HFFc6 (cell line): ENCODE measurements around the gene ATP6V1E1. TPM values are rescaled to one million over a fixed set of nuclear protein-coding genes. Genes with fewer than 3 reads are reported as not detected.
"Not testable (repeated sequence)": the region's sequence is repeated elsewhere in the genome, so short reads cannot be mapped to it uniquely, and the experiment has no call there.

Experiments used
- DNase-seq: peaks from one replicate; pipeline ENCODE4 v3.0.0-alpha.2; 2018
- H3K27ac Mint-ChIP-seq: 2 replicates; pipeline ENCODE4 v1.8.0; 2020; ENCODE audit warnings: mild to moderate bottlenecking, mixed read lengths
- H3K27me3 Mint-ChIP-seq: 2 replicates; pipeline ENCODE4 v1.8.0; 2021; ENCODE audit warnings: mild to moderate bottlenecking, moderate library complexity, mixed read lengths; ENCODE audit not compliant: insufficient read depth
- H3K36me3 Mint-ChIP-seq: 2 replicates; pipeline ENCODE4 v1.8.0; 2021; ENCODE audit warnings: low read depth, mixed read lengths
- H3K4me1 Mint-ChIP-seq: 2 replicates; pipeline ENCODE4 v1.8.0; 2020; ENCODE audit warnings: low read depth, mixed read lengths
- H3K4me3 Mint-ChIP-seq: 2 replicates; pipeline ENCODE4 v1.8.0; 2020; ENCODE audit warnings: mild to moderate bottlenecking, moderate library complexity, mixed read lengths
- H3K9me3 Mint-ChIP-seq: 2 replicates; pipeline ENCODE4 v1.8.0; 2020; ENCODE audit warnings: mild to moderate bottlenecking, mixed read lengths
- total RNA-seq, 6 experiments: library from RNA; stranded (reverse); fragmentation: NEBNext Ultra II Directional; extraction: Animal tissue kit (Norgen Biotek cat#: 25700); gene quantifications; 2 replicates in 1 of 6; 3 replicates in 5 of 6; pipeline ENCODE4 v1.2.3, GENCODE V29; 2021
- TF ChIP-seq, protein P1 (sequence below): fragments of 200-600 bp; sonication (generic); IDR thresholded peaks from 2 replicates; pipeline ENCODE4 v1.5.0; 2021; ENCODE audit warnings: antibody characterized with exemption, mild to moderate bottlenecking

The ATP6V1E1 gene
- total RNA-seq, 6 experiments from 2014 or later, result 156 to 194 (median 168) TPM

DNA sequence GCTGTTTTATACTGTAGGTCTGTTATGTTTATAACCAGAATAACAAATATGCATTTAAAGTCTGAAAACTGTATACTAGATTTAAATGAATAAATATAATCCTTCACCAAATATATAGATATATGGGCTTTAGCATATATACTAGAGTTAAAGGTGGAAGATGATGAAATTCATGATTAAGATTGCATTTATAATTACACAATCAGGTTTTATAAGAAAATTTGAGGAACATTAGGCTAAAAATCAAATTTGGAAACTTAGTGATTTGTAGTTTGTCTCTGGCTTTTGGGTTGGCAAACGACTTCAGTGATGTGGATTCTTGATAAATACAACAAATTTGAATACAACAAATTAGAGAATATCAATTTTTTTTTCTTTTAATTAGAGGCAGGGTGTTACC is 20.0 kb upstream of the ATP6V1E1 start:
- no peaks in the 10 kb centered on the region for H3K9me3 Mint-ChIP-seq
- DNase-seq, result no peak
- H3K4me1 Mint-ChIP-seq, result no peaks in the 10 kb centered on the region
- no peak overlapping the region for H3K4me3 Mint-ChIP-seq
- TF ChIP-seq, protein P1, sequence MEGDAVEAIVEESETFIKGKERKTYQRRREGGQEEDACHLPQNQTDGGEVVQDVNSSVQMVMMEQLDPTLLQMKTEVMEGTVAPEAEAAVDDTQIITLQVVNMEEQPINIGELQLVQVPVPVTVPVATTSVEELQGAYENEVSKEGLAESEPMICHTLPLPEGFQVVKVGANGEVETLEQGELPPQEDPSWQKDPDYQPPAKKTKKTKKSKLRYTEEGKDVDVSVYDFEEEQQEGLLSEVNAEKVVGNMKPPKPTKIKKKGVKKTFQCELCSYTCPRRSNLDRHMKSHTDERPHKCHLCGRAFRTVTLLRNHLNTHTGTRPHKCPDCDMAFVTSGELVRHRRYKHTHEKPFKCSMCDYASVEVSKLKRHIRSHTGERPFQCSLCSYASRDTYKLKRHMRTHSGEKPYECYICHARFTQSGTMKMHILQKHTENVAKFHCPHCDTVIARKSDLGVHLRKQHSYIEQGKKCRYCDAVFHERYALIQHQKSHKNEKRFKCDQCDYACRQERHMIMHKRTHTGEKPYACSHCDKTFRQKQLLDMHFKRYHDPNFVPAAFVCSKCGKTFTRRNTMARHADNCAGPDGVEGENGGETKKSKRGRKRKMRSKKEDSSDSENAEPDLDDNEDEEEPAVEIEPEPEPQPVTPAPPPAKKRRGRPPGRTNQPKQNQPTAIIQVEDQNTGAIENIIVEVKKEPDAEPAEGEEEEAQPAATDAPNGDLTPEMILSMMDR, result no peak
- H3K27me3 Mint-ChIP-seq, result no peaks in the 10 kb centered on the region; the same call in 1 of the 2 replicates
- H3K27ac Mint-ChIP-seq, result no peak overlapping the region
- peaks cover 5% of the 10 kb centered on the region; the same call in 1 of the 2 replicates for H3K36me3 Mint-ChIP-seq

DNA sequence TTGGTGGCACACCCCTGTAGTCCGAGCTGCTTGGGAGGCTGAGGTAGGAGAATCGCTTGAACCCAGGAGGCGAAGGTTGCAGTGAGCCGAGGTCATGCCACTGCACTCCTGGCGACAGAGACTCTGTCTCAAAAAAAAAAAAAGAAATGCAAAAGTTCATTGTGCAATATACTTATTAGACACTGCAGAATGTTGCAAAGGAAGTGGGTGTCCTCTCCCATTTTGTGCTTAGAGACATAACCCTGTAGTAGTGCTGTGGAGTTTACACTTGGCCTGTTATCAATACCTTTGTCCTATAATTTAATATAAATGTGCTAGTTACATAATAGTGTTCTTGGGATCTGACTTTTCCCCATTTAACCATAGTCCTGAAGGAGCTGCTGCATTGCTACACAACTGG is 19.4 kb upstream of the ATP6V1E1 start:
- no peak for DNase-seq
- Mint-ChIP-seq H3K4me1 (peaks cover under 1% of the 10 kb centered on the region; the same call in 1 of the 2 replicates), H3K27ac (no peak overlapping the region), H3K4me3 (no peak overlapping the region), H3K27me3 (no peaks in the 10 kb centered on the region; the same call in 1 of the 2 replicates), H3K36me3 (peaks cover 2% of the 10 kb centered on the region), H3K9me3 (no peaks in the 10 kb centered on the region)
- TF ChIP-seq, protein P1, result no peak

DNA sequence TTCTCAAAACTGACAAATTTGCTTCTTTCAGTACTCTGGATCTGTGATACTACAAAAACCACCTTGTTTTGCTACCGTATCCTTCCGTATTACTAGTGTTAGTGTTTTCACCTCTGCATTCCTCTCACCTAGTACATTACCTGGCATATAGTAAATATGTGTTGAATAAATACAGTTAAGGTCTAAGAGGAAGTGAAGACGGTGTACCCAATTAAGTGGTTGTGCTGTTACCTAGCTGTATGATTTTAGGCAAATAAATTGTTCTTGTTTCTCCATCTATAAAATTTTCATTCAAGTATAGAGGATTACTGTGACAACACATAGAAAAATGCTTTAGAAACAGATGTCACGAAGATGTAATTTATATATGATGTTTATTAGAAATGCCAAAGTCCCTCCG is 18.9 kb upstream of the ATP6V1E1 start:
- Mint-ChIP-seq H3K27ac (no peak overlapping the region), H3K4me3 (no peak overlapping the region), H3K36me3 (peaks cover 7% of the 10 kb centered on the region), H3K9me3 (no peaks in the 10 kb centered on the region), H3K27me3 (no peaks in the 10 kb centered on the region; the same call in 1 of the 2 replicates), H3K4me1 (peaks cover 5% of the 10 kb centered on the region; the same call in 1 of the 2 replicates)
- DNase-seq, result no peak
- TF ChIP-seq, protein P1, result no peak

DNA sequence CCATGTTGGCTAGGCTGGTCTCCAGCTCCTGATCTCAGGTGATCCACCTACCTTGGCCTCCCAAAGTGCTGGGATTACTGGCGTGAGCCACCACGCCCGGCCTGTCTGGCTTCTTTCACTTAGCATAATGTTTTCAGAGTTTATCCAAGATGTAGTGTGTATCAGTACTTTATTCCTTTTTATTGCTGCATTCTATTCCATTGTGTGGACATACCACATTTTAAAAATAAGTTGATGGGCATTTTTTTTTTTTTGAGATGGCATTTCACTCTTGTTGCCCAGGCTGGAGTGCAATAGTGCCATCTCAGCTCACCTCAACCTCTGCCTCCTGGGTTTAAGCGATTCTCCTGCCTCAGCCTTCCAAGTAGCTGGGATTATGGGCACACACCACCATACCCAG is 13.8 kb upstream of the ATP6V1E1 start:
- H3K36me3 Mint-ChIP-seq, result peaks cover 22% of the 10 kb centered on the region
- DNase-seq, H3K27me3 Mint-ChIP-seq, H3K9me3 Mint-ChIP-seq, H3K27ac Mint-ChIP-seq, H3K4me3 Mint-ChIP-seq: not testable (repeated sequence)
- peaks cover 15% of the 10 kb centered on the region for H3K4me1 Mint-ChIP-seq

DNA sequence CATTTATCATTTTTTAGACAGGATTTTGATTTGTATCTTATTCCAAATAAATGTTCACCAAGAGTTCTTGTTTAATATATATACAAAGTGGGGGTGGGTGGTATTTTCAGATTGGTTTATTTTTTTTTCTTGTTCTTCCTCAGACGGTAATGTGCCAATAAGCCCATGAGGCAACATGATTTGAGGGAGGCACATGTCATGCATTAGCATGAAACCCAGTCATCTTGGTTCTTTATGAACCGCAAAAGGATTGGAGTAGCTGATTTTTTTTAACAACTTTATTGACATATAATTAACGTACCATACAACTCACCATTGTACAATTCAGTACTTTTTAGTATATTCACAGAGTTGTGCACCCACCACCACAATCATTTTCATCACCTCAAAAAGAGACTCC is 12.7 kb upstream of the ATP6V1E1 start:
- TF ChIP-seq, protein P1, result no peak
- H3K4me1 Mint-ChIP-seq, result peaks cover 15% of the 10 kb centered on the region
- H3K9me3 Mint-ChIP-seq, result no peaks in the 10 kb centered on the region
- H3K27me3 Mint-ChIP-seq, result peaks cover 3% of the 10 kb centered on the region; the same call in 1 of the 2 replicates
- H3K27ac Mint-ChIP-seq, result no peak overlapping the region
- no peak overlapping the region for H3K4me3 Mint-ChIP-seq
- H3K36me3 Mint-ChIP-seq, result peaks cover 22% of the 10 kb centered on the region
- no peak for DNase-seq

DNA sequence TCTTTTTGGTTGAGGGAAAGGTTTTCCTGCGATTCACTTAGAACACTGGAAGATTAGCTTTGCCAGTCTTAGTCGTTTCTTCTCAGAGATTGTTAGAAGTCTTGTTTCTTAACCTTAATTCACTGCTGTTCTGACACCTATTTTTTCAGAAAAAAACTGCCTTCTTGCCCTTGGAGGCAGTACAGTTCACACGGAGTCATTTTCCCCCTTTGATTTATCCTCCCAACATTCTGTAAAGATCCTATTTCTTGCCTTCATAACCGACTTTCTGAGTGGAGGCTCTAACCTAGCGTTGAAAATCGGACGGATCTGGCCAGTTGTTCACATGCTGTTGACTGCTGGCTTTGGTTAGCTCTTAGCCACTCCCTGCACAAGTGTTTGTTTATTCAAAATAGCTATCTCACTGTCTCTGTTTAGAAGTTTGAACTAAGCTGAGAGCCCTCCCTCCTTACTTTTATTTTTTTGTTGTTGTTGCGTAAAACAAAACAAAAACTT is 10.7 kb upstream of the ATP6V1E1 start:
- H3K27ac Mint-ChIP-seq, result peak overlapping the region; percentile 99
- TF ChIP-seq, protein P1, result no peak
- peaks cover 16% of the 10 kb centered on the region for H3K4me1 Mint-ChIP-seq
- DNase-seq, result peak; percentile 63
- H3K36me3 Mint-ChIP-seq, result peaks cover 22% of the 10 kb centered on the region
- peak overlapping the region; percentile 95 for H3K4me3 Mint-ChIP-seq
- peaks cover 5% of the 10 kb centered on the region; the same call in 1 of the 2 replicates for H3K27me3 Mint-ChIP-seq
- no peaks in the 10 kb centered on the region for H3K9me3 Mint-ChIP-seq
